ENCODE data around the gene DSTYK. TPM values are rescaled to one million over a fixed set of nuclear protein-coding genes. Genes with fewer than 3 reads are reported as not detected.
"Not testable (repeated sequence)": the region's sequence is repeated elsewhere in the genome, so short reads cannot be mapped to it uniquely, and the experiment has no call there.

DSTYK gene
- total RNA-seq, 1 experiment from 2014 or later = 1.5 TPM

GRCh38 chr1:205236951-205237475, 25.5 kb upstream of the DSTYK start:
- Histone ChIP-seq H4K20me1 (ENCODE audit: insufficient read depth, low read depth, low read length) (no peaks in the 10 kb centered on the region), H3K36me3 (ENCODE audit: insufficient read depth, low read length) (no peaks in the 10 kb centered on the region), H3K9me2 (replicated peaks; ENCODE audit: insufficient read depth, low read length) (no peaks in the 10 kb centered on the region), H3K4me3 (ENCODE audit: low read length) (no peak overlapping the region), H3K79me2 (ENCODE audit: low read length) (no peaks in the 10 kb centered on the region), H3K27me3 (ENCODE audit: low read length) (no peaks in the 10 kb centered on the region), H3K4me1 (ENCODE audit: low read length) (peaks cover 6% of the 10 kb centered on the region), H3K27ac (ENCODE audit: low read length) (no peak overlapping the region), H3K9ac (ENCODE audit: low read length) (no peak overlapping the region), H2AFZ (ENCODE audit: low read length) (no peak overlapping the region), H3K9me3 (ENCODE audit: low read length) (no peaks in the 10 kb centered on the region), H3K4me2 (ENCODE audit: low read depth, low read length, poor library complexity, severe bottlenecking) (no peak overlapping the region)
- no peak for DNase-seq

GRCh38 chr1:205236526-205236925, 25.0 kb upstream of the DSTYK start:
- no peaks in the 10 kb centered on the region for H3K9me3 ChIP-seq (ENCODE audit: low read length)
- H3K27ac ChIP-seq (ENCODE audit: low read length) = no peak overlapping the region
- H2AFZ ChIP-seq (ENCODE audit: low read length) = no peak overlapping the region
- peaks cover 6% of the 10 kb centered on the region for H3K4me1 ChIP-seq (ENCODE audit: low read length)
- H3K9ac ChIP-seq (ENCODE audit: low read length) = no peak overlapping the region
- H3K9me2 ChIP-seq (replicated peaks; ENCODE audit: insufficient read depth, low read length) = no peaks in the 10 kb centered on the region
- no peak overlapping the region for H3K4me3 ChIP-seq (ENCODE audit: low read length)
- H3K36me3 ChIP-seq (ENCODE audit: insufficient read depth, low read length) = no peaks in the 10 kb centered on the region
- no peaks in the 10 kb centered on the region for H3K79me2 ChIP-seq (ENCODE audit: low read length)
- no peaks in the 10 kb centered on the region for H3K27me3 ChIP-seq (ENCODE audit: low read length)
- H4K20me1 ChIP-seq (ENCODE audit: insufficient read depth, low read depth, low read length) = no peaks in the 10 kb centered on the region
- H3K4me2 ChIP-seq (ENCODE audit: low read depth, low read length, poor library complexity, severe bottlenecking) = no peak overlapping the region
- DNase-seq = no peak

GRCh38 chr1:205235951-205236350, 24.4 kb upstream of the DSTYK start:
- Histone ChIP-seq H3K4me1 (ENCODE audit: low read length) (peaks cover 6% of the 10 kb centered on the region), H4K20me1 (ENCODE audit: insufficient read depth, low read depth, low read length) (no peaks in the 10 kb centered on the region), H2AFZ (ENCODE audit: low read length) (no peak overlapping the region), H3K9me3 (ENCODE audit: low read length) (no peaks in the 10 kb centered on the region), H3K9ac (ENCODE audit: low read length) (no peak overlapping the region), H3K79me2 (ENCODE audit: low read length) (no peaks in the 10 kb centered on the region), H3K4me3 (ENCODE audit: low read length) (no peak overlapping the region), H3K9me2 (replicated peaks; ENCODE audit: insufficient read depth, low read length) (no peaks in the 10 kb centered on the region), H3K4me2 (ENCODE audit: low read depth, low read length, poor library complexity, severe bottlenecking) (no peak overlapping the region), H3K27ac (ENCODE audit: low read length) (no peak overlapping the region), H3K27me3 (ENCODE audit: low read length) (no peaks in the 10 kb centered on the region), H3K36me3 (ENCODE audit: insufficient read depth, low read length) (no peaks in the 10 kb centered on the region)
- DNase-seq = no peak

GRCh38 chr1:205233986-205234385, 22.5 kb upstream of the DSTYK start:
- not testable (repeated sequence) for H4K20me1 ChIP-seq (ENCODE audit: insufficient read depth, low read depth, low read length); H3K79me2 ChIP-seq (ENCODE audit: low read length); H3K36me3 ChIP-seq (ENCODE audit: insufficient read depth, low read length); H2AFZ ChIP-seq (ENCODE audit: low read length); H3K9ac ChIP-seq (ENCODE audit: low read length); H3K4me2 ChIP-seq (ENCODE audit: low read depth, low read length, poor library complexity, severe bottlenecking); DNase-seq; H3K27me3 ChIP-seq (ENCODE audit: low read length); H3K27ac ChIP-seq (ENCODE audit: low read length); H3K4me3 ChIP-seq (ENCODE audit: low read length); H3K9me3 ChIP-seq (ENCODE audit: low read length); H3K9me2 ChIP-seq (replicated peaks; ENCODE audit: insufficient read depth, low read length)
- H3K4me1 ChIP-seq (ENCODE audit: low read length) = peaks cover 11% of the 10 kb centered on the region

- Histone ChIP-seq H4K20me1 (ENCODE audit: insufficient read depth, low read depth, low read length) (no peaks in the 10 kb centered on the region), H3K9me2 (replicated peaks; ENCODE audit: insufficient read depth, low read length) (no peaks in the 10 kb centered on the region), H3K36me3 (ENCODE audit: insufficient read depth, low read length) (no peaks in the 10 kb centered on the region), H3K4me2 (ENCODE audit: low read depth, low read length, poor library complexity, severe bottlenecking) (no peak overlapping the region), H3K9me3 (ENCODE audit: low read length) (no peaks in the 10 kb centered on the region), H2AFZ (ENCODE audit: low read length) (no peak overlapping the region), H3K9ac (ENCODE audit: low read length) (no peak overlapping the region), H3K27ac (ENCODE audit: low read length) (no peak overlapping the region), H3K4me3 (ENCODE audit: low read length) (no peak overlapping the region), H3K4me1 (ENCODE audit: low read length) (peaks cover 15% of the 10 kb centered on the region), H3K27me3 (ENCODE audit: low read length) (no peaks in the 10 kb centered on the region), H3K79me2 (ENCODE audit: low read length) (no peaks in the 10 kb centered on the region)
- DNase-seq = no peak
Measured at GRCh38 chr1:205232945-205233397, 21.5 kb upstream of the DSTYK start.

GRCh38 chr1:205232127-205232820, 20.8 kb upstream of the DSTYK start:
- no peak overlapping the region for H3K27ac ChIP-seq (ENCODE audit: low read length)
- H3K9ac ChIP-seq (ENCODE audit: low read length) = no peak overlapping the region
- no peak overlapping the region for H3K4me2 ChIP-seq (ENCODE audit: low read depth, low read length, poor library complexity, severe bottlenecking)
- no peaks in the 10 kb centered on the region for H3K27me3 ChIP-seq (ENCODE audit: low read length)
- H3K9me2 ChIP-seq (replicated peaks; ENCODE audit: insufficient read depth, low read length) = no peaks in the 10 kb centered on the region
- no peak overlapping the region for H2AFZ ChIP-seq (ENCODE audit: low read length)
- no peaks in the 10 kb centered on the region for H3K9me3 ChIP-seq (ENCODE audit: low read length)
- H3K4me3 ChIP-seq (ENCODE audit: low read length) = no peak overlapping the region
- H3K36me3 ChIP-seq (ENCODE audit: insufficient read depth, low read length) = no peaks in the 10 kb centered on the region
- peaks cover 19% of the 10 kb centered on the region for H3K4me1 ChIP-seq (ENCODE audit: low read length)
- no peak for DNase-seq
- H4K20me1 ChIP-seq (ENCODE audit: insufficient read depth, low read depth, low read length) = no peaks in the 10 kb centered on the region
- no peaks in the 10 kb centered on the region for H3K79me2 ChIP-seq (ENCODE audit: low read length)

- H3K27me3 ChIP-seq (ENCODE audit: low read length) = no peaks in the 10 kb centered on the region
- DNase-seq = no peak
Measured at GRCh38 chr1:205230982-205231381, 19.5 kb upstream of the DSTYK start.

GRCh38 chr1:205229916-205230700, 18.6 kb upstream of the DSTYK start:
- Histone ChIP-seq H3K4me3 (ENCODE audit: low read length) (no peak overlapping the region), H3K4me2 (ENCODE audit: low read depth, low read length, poor library complexity, severe bottlenecking) (no peak overlapping the region)
- no peak for DNase-seq

More at GRCh38 chr1:205230982-205231381, 19.5 kb upstream of the DSTYK start:
- Histone ChIP-seq H3K4me1 (ENCODE audit: low read length) (peaks cover 30% of the 10 kb centered on the region), H3K27ac (ENCODE audit: low read length) (no peak overlapping the region), H3K9me2 (replicated peaks; ENCODE audit: insufficient read depth, low read length) (no peaks in the 10 kb centered on the region), H3K79me2 (ENCODE audit: low read length) (no peaks in the 10 kb centered on the region), H2AFZ (ENCODE audit: low read length) (no peak overlapping the region), H3K9me3 (ENCODE audit: low read length) (no peaks in the 10 kb centered on the region), H3K4me3 (ENCODE audit: low read length) (no peak overlapping the region), H3K9ac (ENCODE audit: low read length) (no peak overlapping the region), H3K36me3 (ENCODE audit: insufficient read depth, low read length) (no peaks in the 10 kb centered on the region), H3K4me2 (ENCODE audit: low read depth, low read length, poor library complexity, severe bottlenecking) (no peak overlapping the region), H4K20me1 (ENCODE audit: insufficient read depth, low read depth, low read length) (no peaks in the 10 kb centered on the region)

More at GRCh38 chr1:205229916-205230700, 18.6 kb upstream of the DSTYK start:
- H3K27ac ChIP-seq (ENCODE audit: low read length) = no peak overlapping the region
- H3K79me2 ChIP-seq (ENCODE audit: low read length) = no peaks in the 10 kb centered on the region
- no peaks in the 10 kb centered on the region for H3K27me3 ChIP-seq (ENCODE audit: low read length)
- no peak overlapping the region for H2AFZ ChIP-seq (ENCODE audit: low read length)
- H3K9me3 ChIP-seq (ENCODE audit: low read length) = no peaks in the 10 kb centered on the region
- H3K9me2 ChIP-seq (replicated peaks; ENCODE audit: insufficient read depth, low read length) = no peaks in the 10 kb centered on the region
- H3K9ac ChIP-seq (ENCODE audit: low read length) = no peak overlapping the region
- H4K20me1 ChIP-seq (ENCODE audit: insufficient read depth, low read depth, low read length) = no peaks in the 10 kb centered on the region
- H3K36me3 ChIP-seq (ENCODE audit: insufficient read depth, low read length) = no peaks in the 10 kb centered on the region
- peaks cover 30% of the 10 kb centered on the region for H3K4me1 ChIP-seq (ENCODE audit: low read length)
